Stimulated activated CD8-positive, alpha-beta memory T cell treated with anti-CD3 and anti-CD28 coated beads, Interleukin-4, amount 100 ng/mL, for 24 hours (primary cell): ENCODE measurements around the gene PASK.
"Not testable (repeated sequence)": the region's sequence is repeated elsewhere in the genome, so short reads cannot be mapped to it uniquely, and the experiment has no call there.

ENCODE experiments used
- DNase-seq: peaks from one replicate; pipeline ENCODE4 v3.0.0-alpha.2; 2020; ENCODE audit warnings: low read depth

PASK gene

GRCh38 chr2:241148891-241149674 is at the start of gene PASK:
TSS of gene PASK (minus strand) at chr2:241149472. CDS start at chr2:241143032, 6,440 bp downstream.
- DNase-seq = peak; percentile 89

- DNase-seq = no peak
These were observed 49.4 kb upstream of the PASK start for GRCh38 chr2:241198381-241199279.

- no peak for DNase-seq
These were observed 48.7 kb upstream of the PASK start for GRCh38 chr2:241197947-241198346.

GRCh38 chr2:241197246-241197645 is 48.0 kb upstream of the PASK start:
- DNase-seq = not testable (repeated sequence)

- DNase-seq = no peak
These were observed 46.3 kb upstream of the PASK start for GRCh38 chr2:241195506-241196130.

GRCh38 chr2:241194811-241195210 is 45.5 kb upstream of the PASK start:
- no peak for DNase-seq

- no peak for DNase-seq
These were observed 44.0 kb upstream of the PASK start for GRCh38 chr2:241193271-241193670.

- DNase-seq = no peak
These were observed 41.8 kb upstream of the PASK start for GRCh38 chr2:241191081-241191480.

- DNase-seq = no peak
These were observed 41.2 kb upstream of the PASK start for GRCh38 chr2:241190291-241190981.

GRCh38 chr2:241189856-241190201 is 40.6 kb upstream of the PASK start:
- no peak for DNase-seq

- no peak for DNase-seq
These were observed 40.0 kb upstream of the PASK start for GRCh38 chr2:241189093-241189855.

GRCh38 chr2:241188361-241189092 is 39.3 kb upstream of the PASK start, which contains the start of gene ANO7:
TSS of gene ANO7 (plus strand) at chr2:241188677. CDS start at chr2:241190064, 1,387 bp downstream.
- DNase-seq = no peak

GRCh38 chr2:241187918-241188234 is 38.6 kb upstream of the PASK start:
- no peak for DNase-seq

- DNase-seq = no peak
These were observed 38.0 kb upstream of the PASK start for GRCh38 chr2:241187101-241187917.

GRCh38 chr2:241185961-241186360 is 36.7 kb upstream of the PASK start:
- no peak for DNase-seq

- no peak for DNase-seq
These were observed 35.6 kb upstream of the PASK start for GRCh38 chr2:241184901-241185300.

- DNase-seq = no peak
These were observed 33.9 kb upstream of the PASK start for GRCh38 chr2:241183221-241183620.

- DNase-seq = no peak
These were observed 33.4 kb upstream of the PASK start for GRCh38 chr2:241182531-241183133.

GRCh38 chr2:241182126-241182525 is 32.9 kb upstream of the PASK start:
- no peak for DNase-seq
